Measurements from ENCODE around the gene UGT2B28.
"Not testable (repeated sequence)": the region's sequence is repeated elsewhere in the genome, so short reads cannot be mapped to it uniquely, and the experiment has no call there.

UGT2B28 gene

DNA sequence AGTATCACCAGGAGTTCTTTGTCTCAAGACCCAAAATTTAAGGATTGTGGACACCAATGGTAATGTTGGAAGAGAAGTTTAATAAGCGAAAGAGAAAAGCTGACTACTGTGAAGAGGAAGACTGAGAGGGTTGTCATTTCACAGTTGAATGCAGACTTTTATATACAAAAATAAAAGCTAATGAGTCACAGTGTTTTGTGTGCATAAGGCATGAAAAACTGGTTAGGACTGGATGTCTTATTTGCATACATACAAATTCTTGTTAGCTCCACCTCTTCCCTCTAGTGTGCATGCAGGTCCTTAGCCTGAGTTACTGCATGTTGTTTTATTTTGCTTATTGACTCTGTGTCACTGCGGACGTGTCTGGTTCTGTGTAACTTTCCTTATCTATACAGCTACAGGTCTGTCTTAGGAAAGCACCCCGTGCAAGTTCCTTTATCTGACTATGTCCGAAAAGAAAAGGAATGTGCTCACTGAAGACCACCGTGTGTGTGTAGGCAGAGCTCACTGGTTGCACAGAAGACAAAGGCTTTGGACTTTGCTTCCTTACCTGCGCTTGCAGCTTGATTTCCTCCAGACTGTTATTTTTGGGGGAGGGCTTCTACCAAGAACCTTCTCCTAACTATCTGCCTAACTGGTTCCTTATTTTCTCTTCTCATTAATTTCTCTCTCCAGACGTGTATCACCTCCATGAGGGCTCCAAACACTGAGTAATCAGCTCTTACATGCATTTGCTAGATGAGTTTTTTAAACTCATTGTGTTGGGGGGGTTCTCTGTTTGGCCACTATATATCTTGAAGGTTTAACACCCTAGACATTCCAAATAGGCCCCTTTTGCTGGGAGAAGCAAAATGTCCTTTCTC is 63.5 kb downstream of the UGT2B28 start:
- not testable (repeated sequence) for DNase-seq (ENCODE audit: low read depth in 2 of 2)

Data from stimulated activated CD8-positive, alpha-beta memory T cell treated with anti-CD3 and anti-CD28 coated beads, Interleukin-7, amount 100 ng/mL, for 1 hour (primary cell).